ENCODE data around the gene IFNA14.
"Not testable (repeated sequence)": the region's sequence is repeated elsewhere in the genome, so short reads cannot be mapped to it uniquely, and the experiment has no call there.

The IFNA14 gene

GRCh38 chr9:21239911-21240310 lies at the start of gene IFNA14:
TSS of gene IFNA14 (minus strand) at chr9:21240005. CDS start at chr9:21239935, 70 bp downstream.
- DNase-seq = no peak

GRCh38 chr9:21287280-21287679 lies 47.5 kb upstream of the IFNA14 start:
- no peak for DNase-seq

DNA sequence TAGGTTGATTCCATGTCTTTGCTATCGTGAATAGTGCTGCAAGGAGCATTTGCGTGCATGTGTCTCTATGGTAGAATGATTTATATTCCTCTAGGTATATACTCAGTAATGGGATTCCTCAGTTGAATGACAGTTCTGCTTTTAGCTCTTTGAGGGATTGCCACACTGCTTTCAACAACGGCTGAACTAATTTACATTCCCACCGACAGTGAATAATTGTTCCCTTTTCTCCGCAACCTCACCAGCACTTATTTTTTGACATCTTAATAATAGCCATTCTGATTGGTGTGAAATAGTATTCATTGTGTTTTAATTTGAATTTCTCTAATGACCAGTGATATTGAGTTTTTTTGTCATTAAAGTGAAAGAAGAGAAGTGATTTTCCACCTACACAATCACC lies 46.9 kb upstream of the IFNA14 start:
- DNase-seq = no peak

DNA sequence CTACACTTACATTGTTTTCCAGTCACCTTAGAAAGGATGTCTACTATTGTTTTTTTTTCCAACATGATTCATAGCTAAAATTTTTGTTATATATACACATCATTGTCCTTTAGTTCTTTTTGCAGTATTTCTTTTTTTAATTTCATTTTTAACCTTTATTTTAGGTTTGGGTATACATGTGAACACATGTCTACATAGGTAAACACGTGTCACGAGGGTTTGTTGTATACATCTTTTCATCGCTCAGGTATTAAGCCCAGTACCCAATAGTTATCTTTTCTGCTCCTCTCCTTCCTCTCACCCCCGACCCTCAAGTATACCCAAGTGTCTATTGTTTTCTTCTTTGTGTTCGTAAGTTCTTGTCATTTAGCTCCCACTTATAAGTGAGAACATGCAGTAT lies 46.3 kb upstream of the IFNA14 start:
- no peak for DNase-seq

DNA sequence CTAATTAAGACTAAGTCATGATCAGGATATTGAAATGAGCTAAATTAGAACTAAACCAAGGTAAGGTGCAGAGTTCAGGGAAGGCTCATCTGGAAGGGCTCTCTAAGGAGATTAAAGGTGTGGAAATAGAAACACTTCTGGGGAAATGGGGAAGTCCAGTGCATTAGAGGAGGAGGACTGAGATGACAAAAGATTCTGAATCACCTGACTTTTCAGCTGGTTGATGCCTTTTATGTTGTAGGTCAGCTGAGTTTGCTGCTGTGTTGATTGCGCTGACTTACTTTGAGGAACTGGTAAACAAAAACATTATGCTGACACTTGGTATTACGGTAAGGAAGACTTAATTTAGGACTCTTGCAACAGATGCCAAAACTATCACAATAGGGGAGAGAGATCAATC lies 41.5 kb upstream of the IFNA14 start:
- no peak for DNase-seq

DNA sequence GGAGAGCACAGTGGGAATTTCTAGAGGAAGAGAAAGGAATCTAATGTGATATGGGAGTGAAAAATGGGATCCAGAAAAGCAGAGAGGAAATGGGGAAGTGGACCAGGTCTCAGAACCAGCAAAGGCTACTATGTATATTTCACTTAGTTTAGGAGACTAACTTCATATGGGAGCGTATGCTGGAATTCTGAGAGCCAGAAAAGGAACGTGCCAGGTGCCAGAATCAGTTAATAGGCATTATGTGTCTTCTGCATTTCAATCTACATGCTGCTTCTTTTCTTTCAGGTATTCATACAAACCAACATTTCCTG lies 28.5 kb upstream of the IFNA14 start:
- no peak for DNase-seq

GRCh38 chr9:21267485-21268346 lies 27.9 kb upstream of the IFNA14 start:
- DNase-seq = no peak

GRCh38 chr9:21266733-21267484 lies 27.1 kb upstream of the IFNA14 start:
- DNase-seq = no peak

DNA sequence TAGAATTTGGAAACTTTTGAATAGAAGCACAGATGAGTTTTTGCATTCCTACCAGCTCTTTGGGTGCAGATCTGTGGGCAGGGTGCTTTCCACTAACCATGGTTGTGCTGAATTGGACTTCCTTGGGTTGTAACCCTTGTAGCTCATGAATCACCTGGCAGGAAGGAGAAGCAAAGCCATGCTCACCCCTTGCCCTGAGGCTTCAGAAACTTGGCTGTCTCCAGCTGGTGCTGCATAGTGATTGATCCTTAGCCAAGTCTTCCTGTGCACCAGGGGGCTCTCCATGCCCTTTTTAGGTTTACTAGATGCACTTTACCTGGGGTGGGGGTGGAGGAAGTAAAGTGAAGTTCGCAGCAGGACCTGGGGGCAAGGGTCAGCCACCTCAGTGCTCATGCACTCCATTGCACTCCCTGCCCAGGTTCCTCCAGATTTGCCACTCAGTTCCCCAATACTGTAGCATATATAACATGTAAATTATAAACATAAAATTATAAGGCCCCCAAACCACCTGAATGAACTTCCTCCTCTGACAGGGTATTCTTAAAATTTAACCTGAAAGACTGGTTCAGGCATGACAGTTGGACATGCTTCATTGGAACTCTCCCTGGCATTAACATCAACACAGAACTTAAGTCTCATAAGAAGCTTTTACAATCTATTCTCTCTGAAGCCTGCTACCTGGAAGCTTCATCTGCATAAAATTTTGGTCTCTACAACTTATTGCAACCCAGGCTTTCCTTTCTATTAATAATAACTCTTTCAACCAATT lies 25.8 kb upstream of the IFNA14 start:
- DNase-seq = no peak

DNA sequence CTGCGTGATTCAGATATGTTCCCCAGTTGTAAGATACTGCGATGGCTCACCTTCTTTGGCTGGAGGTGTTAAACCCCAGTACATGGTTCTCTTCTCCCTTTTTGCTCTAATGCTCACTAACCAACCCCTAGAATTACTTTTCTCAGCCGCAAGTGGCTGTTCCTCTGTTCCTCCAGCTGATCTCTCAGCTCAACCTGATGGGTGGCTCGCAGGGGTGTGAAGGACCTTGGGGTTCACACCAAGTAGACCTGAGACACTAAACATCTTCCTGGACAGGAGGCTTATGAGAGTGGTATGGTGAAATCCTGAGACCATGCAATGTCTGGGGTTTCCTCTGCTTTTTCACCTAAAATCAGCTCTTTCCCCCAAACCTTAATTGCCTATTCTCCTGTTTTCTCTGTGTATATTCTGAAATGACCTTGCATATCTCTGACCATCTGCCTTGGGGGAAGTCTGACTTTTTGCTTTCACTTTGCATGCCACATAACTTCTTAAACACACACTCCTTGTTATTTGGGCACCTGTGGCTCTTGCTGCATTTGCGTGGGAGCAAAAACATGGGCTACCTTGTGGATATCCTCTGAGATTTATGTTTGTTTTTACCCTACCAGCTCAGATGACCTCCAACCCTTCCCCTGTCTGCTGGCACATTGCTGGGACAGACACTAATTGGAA lies 15.9 kb upstream of the IFNA14 start:
- DNase-seq = no peak

DNA sequence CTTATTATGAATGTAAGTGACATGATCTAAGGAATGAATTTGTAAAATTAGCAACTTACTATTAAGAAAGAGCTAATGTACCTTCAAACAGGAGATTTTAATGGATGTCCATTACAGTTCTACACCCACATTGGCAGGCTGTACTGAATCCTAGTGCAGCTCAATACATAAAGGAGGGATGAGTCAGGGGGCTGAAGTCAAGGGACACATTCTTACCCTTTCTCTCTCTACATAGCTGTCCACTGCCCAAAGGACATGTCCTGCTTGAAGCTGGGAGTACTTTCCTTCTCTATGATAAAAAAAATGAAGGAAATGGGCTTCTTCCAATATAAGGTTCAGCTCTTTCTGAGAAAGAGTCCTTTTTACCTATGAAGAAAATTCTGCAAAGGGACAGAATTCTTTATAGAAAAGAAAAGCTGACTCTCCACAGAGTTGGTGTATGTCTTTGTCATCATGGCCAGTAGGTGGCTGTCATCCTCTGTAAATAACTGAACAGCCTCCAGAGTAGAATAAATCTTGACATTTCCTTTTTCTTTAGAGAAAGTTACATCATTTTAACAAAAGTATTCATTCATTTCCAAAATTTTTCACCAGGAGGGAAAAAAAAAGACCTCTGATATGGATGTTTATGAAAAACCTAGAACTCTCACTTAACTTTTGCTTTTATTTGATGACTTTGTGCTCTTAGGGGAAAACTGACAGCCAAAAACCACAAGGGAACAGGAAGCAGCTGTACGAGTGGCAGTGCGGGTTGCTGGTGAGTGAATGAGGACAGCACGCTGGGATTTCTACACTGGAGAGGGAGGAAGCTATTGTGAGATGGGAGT lies 13.1 kb upstream of the IFNA14 start:
- peak in 2 of 6 experiments; percentile 11 to 28 for DNase-seq

GRCh38 chr9:21251638-21252037 lies 11.8 kb upstream of the IFNA14 start:
- DNase-seq = no peak

GRCh38 chr9:21251190-21251589 lies 11.4 kb upstream of the IFNA14 start:
- no peak for DNase-seq

DNA sequence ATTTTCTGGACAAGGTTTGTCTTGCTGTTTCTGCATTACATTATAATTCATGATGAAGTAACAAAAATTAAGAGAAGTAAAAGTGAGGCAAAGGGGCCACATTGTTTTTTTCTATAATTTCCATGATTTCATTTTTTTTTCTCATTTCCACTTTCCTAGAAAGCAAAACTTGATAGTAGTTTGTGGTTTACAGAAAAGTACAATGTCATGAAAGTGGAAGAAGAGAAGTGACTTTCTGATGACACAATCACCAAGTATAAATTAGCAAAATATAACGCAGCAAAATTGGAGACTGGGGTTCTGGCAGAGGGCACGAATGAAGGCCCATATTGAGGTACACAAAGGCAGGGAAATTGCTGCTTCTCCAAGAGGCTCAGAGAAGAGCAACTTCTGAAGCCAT lies 5.0 kb upstream of the IFNA14 start:
- no peak for DNase-seq

GRCh38 chr9:21236360-21236714 lies 3.5 kb downstream of the IFNA14 start:
- peak in 1 of 6 experiments; percentile 10 for DNase-seq

GRCh38 chr9:21235468-21236359 lies 4.1 kb downstream of the IFNA14 start:
- peak in 2 of 6 experiments; percentile 41 to 43 for DNase-seq

DNA sequence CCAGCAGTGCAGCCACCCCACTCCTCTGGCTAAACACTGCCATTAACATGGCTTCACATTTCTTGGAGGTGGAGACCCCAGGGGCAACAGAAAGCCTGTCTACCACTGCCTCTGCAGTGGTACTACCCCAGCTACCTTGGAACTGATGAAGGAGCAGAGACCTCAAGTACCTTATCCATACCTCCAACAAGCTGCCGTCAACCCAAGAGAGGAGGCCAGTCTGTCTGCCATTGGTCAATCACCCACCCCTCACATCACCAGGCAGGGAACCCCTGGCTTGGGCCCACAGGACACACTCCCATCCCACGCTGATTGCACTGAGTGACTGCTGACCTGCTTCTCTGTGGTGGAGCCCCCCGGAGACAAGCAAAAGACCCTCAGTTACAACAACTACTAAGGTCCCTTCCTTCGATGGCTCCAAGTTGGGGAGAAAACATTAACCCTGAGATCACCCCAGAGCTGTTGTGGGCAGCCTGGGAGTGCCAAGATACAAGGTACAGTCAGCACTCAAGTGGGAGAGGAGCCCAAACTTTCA lies 5.6 kb downstream of the IFNA14 start:
- no peak for DNase-seq

- no peak for DNase-seq
These were observed 6.5 kb downstream of the IFNA14 start for GRCh38 chr9:21233258-21233657.

- no peak for DNase-seq
These were observed 11.7 kb downstream of the IFNA14 start, which contains the start of gene IFNA17 for GRCh38 chr9:21228122-21228521. TSS of gene IFNA17 (minus strand) at chr9:21228222. CDS start at chr9:21228173, 49 bp downstream.

- not testable (repeated sequence) for DNase-seq
These were observed 22.6 kb downstream of the IFNA14 start, which contains the start of gene IFNA16 for GRCh38 chr9:21217211-21217610. TSS of gene IFNA16 (minus strand) at chr9:21217311. CDS start at chr9:21217305, 6 bp downstream.
